Activated CD8-positive, alpha-beta T cell treated with anti-CD3 and anti-CD28 coated beads for 36 hours (primary cell): ENCODE results near the gene DYRK3. TPM values are rescaled to one million over a fixed set of nuclear protein-coding genes. Genes with fewer than 3 reads are reported as not detected.

ENCODE experiments used
- ATAC-seq: fragments of 200-7000 bp; cut with Tn5 transposase; one replicate; pipeline ENCODE4 v1.10.0; 2021; ENCODE audit warnings: mild to moderate bottlenecking, moderate library complexity
- CTCF ChIA-PET: fragments of 350-600 bp; sonication (Branson Sonifier 250); formaldehyde crosslinking; loops from one replicate; lab custom pipeline; 2021; ENCODE audit warnings: antibody characterized with exemption; lab: Charles Lee
- POLR2A ChIA-PET: fragments of 350-600 bp; sonication (Branson Sonifier 250); formaldehyde crosslinking; loops from one replicate; lab custom pipeline; 2021; ENCODE audit warnings: antibody characterized with exemption; lab: Charles Lee
- DNase-seq: peaks from one replicate; pipeline ENCODE4 v3.0.0-alpha.2; 2020
- H3K27ac Mint-ChIP-seq: one replicate; pipeline ENCODE4 v1.8.0; 2021; ENCODE audit warnings: mild to moderate bottlenecking, mixed read lengths
- H3K27me3 Mint-ChIP-seq: one replicate; pipeline ENCODE4 v1.8.0; 2021; ENCODE audit warnings: mixed read lengths
- H3K36me3 Mint-ChIP-seq: one replicate; pipeline ENCODE4 v1.8.0; 2021; ENCODE audit warnings: low read depth, mixed read lengths
- H3K4me1 Mint-ChIP-seq: one replicate; pipeline ENCODE4 v1.8.0; 2021; ENCODE audit warnings: low read depth, mixed read lengths
- H3K4me3 Mint-ChIP-seq: one replicate; pipeline ENCODE4 v1.8.0; 2021; ENCODE audit warnings: mild to moderate bottlenecking, moderate library complexity, mixed read lengths
- H3K9me3 Mint-ChIP-seq: one replicate; pipeline ENCODE4 v1.8.0; 2021; ENCODE audit warnings: mixed read lengths
- CTCF ChIP-seq: fragments of 200-600 bp; IDR thresholded peaks from one replicate; pipeline ENCODE4 v1.8.0; 2022; ENCODE audit warnings: antibody characterized with exemption, mild to moderate bottlenecking
- intact Hi-C: fragments of 100-400 bp; cut with micrococcal nuclease; formaldehyde crosslinking; loops from one replicate; pipeline ENCODE4 v1.10.0; 2022
- total RNA-seq, 2 experiments: library from RNA; stranded (reverse); gene quantifications; one replicate each; pipeline ENCODE4 v1.2.3, GENCODE V29; 2021

The DYRK3 gene
- total RNA-seq, 2 experiments from 2014 or later = 4.7 to 4.9 TPM

GRCh38 chr1:206643118-206643698 is 7.9 kb downstream of the DYRK3 start:
- ATAC-seq = no peak
- H3K36me3 Mint-ChIP-seq = peaks cover 7% of the 10 kb centered on the region
- intact Hi-C loops = no loop called here
- no peak overlapping the region for H3K4me3 Mint-ChIP-seq
- H3K27ac Mint-ChIP-seq = no peak overlapping the region
- H3K9me3 Mint-ChIP-seq = no peaks in the 10 kb centered on the region
- peaks cover 2% of the 10 kb centered on the region for H3K4me1 Mint-ChIP-seq
- ChIA-PET POLR2A (no interaction called here), CTCF (interaction anchor here (1.0 kb wide), 1 partner anchor 26 kb away, joined by 3 read pairs; no protein-coding TSS in a partner anchor)
- no peak for DNase-seq
- H3K27me3 Mint-ChIP-seq = peaks cover 2% of the 10 kb centered on the region
- no peak for TF ChIP-seq CTCF

GRCh38 chr1:206646504-206646903 is 11.2 kb downstream of the DYRK3 start:
- ChIA-PET CTCF (interaction anchor here (1.4 to 13.6 kb wide), 3 partner anchors 11 to 17 kb away, joined by 4 to 191 read pairs (median 12); partner anchors contain the start of gene DYRK3), POLR2A (no interaction called here)
- DNase-seq (no peak), ATAC-seq (no peak)
- Mint-ChIP-seq H3K9me3 (no peaks in the 10 kb centered on the region), H3K4me1 (peaks cover 2% of the 10 kb centered on the region), H3K4me3 (no peak overlapping the region), H3K27ac (no peak overlapping the region), H3K36me3 (peaks cover 3% of the 10 kb centered on the region), H3K27me3 (no peaks in the 10 kb centered on the region)
- TF ChIP-seq CTCF = no peak
- intact Hi-C loops = no loop called here

- ChIA-PET POLR2A (interaction anchor here (1.0 kb wide), 1 partner anchor 8 kb away, joined by 3 read pairs; no protein-coding TSS in a partner anchor), CTCF (interaction anchor here (1.4 to 13.6 kb wide), 3 partner anchors 12 to 16 kb away, joined by 4 to 191 read pairs (median 15); partner anchors contain the start of gene DYRK3)
- Mint-ChIP-seq H3K27me3 (no peaks in the 10 kb centered on the region), H3K27ac (no peak overlapping the region), H3K4me3 (no peak overlapping the region), H3K9me3 (no peaks in the 10 kb centered on the region), H3K36me3 (peaks cover 5% of the 10 kb centered on the region), H3K4me1 (peaks cover 2% of the 10 kb centered on the region)
- DNase-seq (no peak), ATAC-seq (no peak)
- TF ChIP-seq CTCF = no peak
- intact Hi-C loops = no loop called here
Observed at GRCh38 chr1:206647224-206647623, 11.9 kb downstream of the DYRK3 start.

- TF ChIP-seq CTCF = no peak
- Mint-ChIP-seq H3K9me3 (no peaks in the 10 kb centered on the region), H3K27me3 (no peaks in the 10 kb centered on the region), H3K27ac (no peak overlapping the region), H3K36me3 (peaks cover 5% of the 10 kb centered on the region), H3K4me3 (no peak overlapping the region), H3K4me1 (no peaks in the 10 kb centered on the region)
- intact Hi-C loops = no loop called here
- ATAC-seq = no peak
- POLR2A ChIA-PET = interaction anchor here (0.8 to 1.1 kb wide), 2 partner anchors 14 to 54 kb away, joined by 3 read pairs; partner anchors contain the start of gene DYRK3
- DNase-seq = no peak
- CTCF ChIA-PET = interaction anchor here (1.1 to 13.6 kb wide), 9 partner anchors 12 to 170 kb away, joined by 3 to 191 read pairs (median 4); partner anchors contain the start of gene DYRK3
Observed at GRCh38 chr1:206649261-206649921, 14.1 kb downstream of the DYRK3 start.

GRCh38 chr1:206651014-206651413 is 15.7 kb downstream of the DYRK3 start:
- H3K4me1 Mint-ChIP-seq = no peaks in the 10 kb centered on the region
- intact Hi-C loops = no loop called here
- CTCF ChIA-PET = interaction anchor here (1.1 to 13.6 kb wide), 3 partner anchors 11 to 172 kb away, joined by 3 to 191 read pairs (median 9); partner anchors contain the start of gene DYRK3
- H3K9me3 Mint-ChIP-seq = no peaks in the 10 kb centered on the region
- H3K27ac Mint-ChIP-seq = no peak overlapping the region
- POLR2A ChIA-PET = interaction anchor here (0.6 kb wide), 1 partner anchor 748 kb away, joined by 3 read pairs; no protein-coding TSS in a partner anchor
- H3K4me3 Mint-ChIP-seq = no peak overlapping the region
- peaks cover 5% of the 10 kb centered on the region for H3K36me3 Mint-ChIP-seq
- no peak for TF ChIP-seq CTCF
- DNase-seq (no peak), ATAC-seq (no peak)
- H3K27me3 Mint-ChIP-seq = no peaks in the 10 kb centered on the region
